Lower lobe of right lung (tissue), 2 donors: Measurements from ENCODE around the gene WIPI1. TPM values are rescaled to one million over a fixed set of nuclear protein-coding genes. Genes with fewer than 3 reads are reported as not detected.
"Not testable (repeated sequence)": the region's sequence is repeated elsewhere in the genome, so short reads cannot be mapped to it uniquely, and the experiment has no call there.

ENCODE experiments used
- ATAC-seq, 2 donors: fragments of 200-7000 bp; cut with Tn5 transposase; one replicate each; pipeline ENCODE4 v1.9.1; 2020 to 2022; ENCODE audit warnings: mild to moderate bottlenecking in 2 of 2, moderate library complexity in 2 of 2
- DNase-seq: peaks from one replicate; pipeline ENCODE4 v3.0.0-alpha.2; 2020
- H3K27ac ChIP-seq: fragments of 200-600 bp; one replicate; pipeline ENCODE4 v1.8.0; 2022
- H3K27me3 ChIP-seq: fragments of 200-600 bp; one replicate; pipeline ENCODE4 v1.8.0; 2022; ENCODE audit warnings: low read depth
- H3K36me3 ChIP-seq: fragments of 200-600 bp; one replicate; pipeline ENCODE4 v1.8.0; 2022; ENCODE audit warnings: mild to moderate bottlenecking
- H3K4me1 ChIP-seq: fragments of 200-600 bp; one replicate; pipeline ENCODE4 v1.8.0; 2022
- H3K4me3 ChIP-seq: fragments of 200-600 bp; one replicate; pipeline ENCODE4 v1.8.0; 2022; ENCODE audit warnings: mild to moderate bottlenecking
- H3K9me3 ChIP-seq: fragments of 200-600 bp; one replicate; pipeline ENCODE4 v1.8.0; 2022
- CTCF ChIP-seq: fragments of 200-600 bp; IDR thresholded peaks from one replicate; pipeline ENCODE4 v1.8.0; 2022; ENCODE audit warnings: antibody characterized with exemption, mild to moderate bottlenecking
- intact Hi-C: fragments of 100-400 bp; cut with DNase I; formaldehyde crosslinking; loops from one replicate; pipeline ENCODE4 v1.11.0; 2022
- total RNA-seq: library from RNA; stranded (reverse); fragmentation: NEBNext Ultra II Directional; extraction: Animal tissue kit (Norgen Biotek cat#: 25700); gene quantifications from one replicate; pipeline ENCODE4 v1.2.1, GENCODE V29; 2021
- donor health status: DM: no; HTN: yes; CAD: no; lungs with severe emphysema.

Gene WIPI1
- total RNA-seq, 1 donor from 2014 or later: 37.5 TPM

GRCh38 chr17:68418876-68419275 lies 38.4 kb downstream of the WIPI1 start:
- no peak overlapping the region for H3K27ac ChIP-seq
- H3K9me3 ChIP-seq: no peaks in the 10 kb centered on the region
- H3K36me3 ChIP-seq: peaks cover 46% of the 10 kb centered on the region
- no peak overlapping the region for H3K4me3 ChIP-seq
- H3K27me3 ChIP-seq: no peaks in the 10 kb centered on the region
- no peak for TF ChIP-seq CTCF
- no peak for DNase-seq
- no peaks in the 10 kb centered on the region for H3K4me1 ChIP-seq
- ATAC-seq: no peak
- intact Hi-C loops: no loop called here

DNA sequence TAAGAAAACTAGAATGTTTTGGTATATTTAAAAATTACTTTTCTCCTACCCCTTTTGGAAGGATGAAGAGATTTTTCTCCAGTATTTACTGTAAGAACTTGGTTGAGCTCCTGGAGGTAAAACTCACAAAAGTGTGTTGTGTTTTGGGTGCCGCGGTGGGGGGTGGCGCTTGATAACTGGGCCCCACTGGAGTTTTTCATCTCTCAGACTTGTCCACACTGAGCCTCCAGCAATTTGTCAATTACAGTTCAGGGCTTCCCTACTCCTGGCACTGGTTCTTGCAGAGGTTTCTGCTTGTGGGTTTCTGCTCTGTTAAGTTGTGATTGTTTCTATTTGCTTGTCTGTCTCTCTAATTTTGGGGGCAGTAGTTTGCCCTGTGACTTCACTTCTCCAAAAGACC lies 40.0 kb downstream of the WIPI1 start:
- ATAC-seq (no peak), DNase-seq (no peak)
- H3K4me1 ChIP-seq: no peaks in the 10 kb centered on the region
- H3K27ac ChIP-seq: no peak overlapping the region
- intact Hi-C loops: no loop called here
- no peak overlapping the region for H3K4me3 ChIP-seq
- no peaks in the 10 kb centered on the region for H3K9me3 ChIP-seq
- H3K27me3 ChIP-seq: no peaks in the 10 kb centered on the region
- H3K36me3 ChIP-seq: peaks cover 30% of the 10 kb centered on the region
- no peak for TF ChIP-seq CTCF

- H3K4me1 ChIP-seq, DNase-seq, ATAC-seq, H3K4me3 ChIP-seq, intact Hi-C loops, H3K27ac ChIP-seq, H3K36me3 ChIP-seq, H3K27me3 ChIP-seq, H3K9me3 ChIP-seq: not testable (repeated sequence)
These were observed 42.4 kb downstream of the WIPI1 start for GRCh38 chr17:68414901-68415300.

- H3K4me1 ChIP-seq, H3K36me3 ChIP-seq, intact Hi-C loops, ATAC-seq, H3K9me3 ChIP-seq, H3K27me3 ChIP-seq, H3K27ac ChIP-seq: not testable (repeated sequence)
- H3K4me3 ChIP-seq: peak overlapping the region; percentile 56
- DNase-seq: peak; percentile 71
These were observed 43.4 kb downstream of the WIPI1 start for GRCh38 chr17:68413597-68414560.

GRCh38 chr17:68407656-68408055 lies 49.6 kb downstream of the WIPI1 start:
- H3K4me3 ChIP-seq, H3K27ac ChIP-seq, H3K4me1 ChIP-seq, DNase-seq, H3K27me3 ChIP-seq, intact Hi-C loops, ATAC-seq, H3K36me3 ChIP-seq, H3K9me3 ChIP-seq: not testable (repeated sequence)

DNA sequence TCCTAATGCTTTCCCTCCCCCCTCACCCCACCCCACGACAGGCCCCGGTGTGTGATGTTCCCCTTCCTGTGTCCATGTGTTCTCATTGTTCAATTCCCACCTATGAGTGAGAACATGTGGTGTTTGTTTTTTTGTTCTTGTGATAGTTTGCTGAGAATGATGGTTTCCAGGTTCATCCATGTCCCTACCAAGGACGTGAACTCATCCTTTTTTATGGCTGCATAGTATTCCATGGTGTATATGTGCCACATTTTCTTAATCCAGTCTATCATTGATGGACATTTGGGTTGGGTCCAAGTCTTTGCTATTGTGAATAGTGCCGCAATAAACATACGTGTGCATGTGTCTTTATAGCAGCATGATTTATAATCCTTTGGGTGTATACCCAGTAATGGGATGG lies 53.5 kb downstream of the WIPI1 start:
- H3K4me3 ChIP-seq, H3K27ac ChIP-seq, intact Hi-C loops, DNase-seq, ATAC-seq, H3K27me3 ChIP-seq, H3K36me3 ChIP-seq, H3K9me3 ChIP-seq: not testable (repeated sequence)
- H3K4me1 ChIP-seq: peaks cover 13% of the 10 kb centered on the region

DNA sequence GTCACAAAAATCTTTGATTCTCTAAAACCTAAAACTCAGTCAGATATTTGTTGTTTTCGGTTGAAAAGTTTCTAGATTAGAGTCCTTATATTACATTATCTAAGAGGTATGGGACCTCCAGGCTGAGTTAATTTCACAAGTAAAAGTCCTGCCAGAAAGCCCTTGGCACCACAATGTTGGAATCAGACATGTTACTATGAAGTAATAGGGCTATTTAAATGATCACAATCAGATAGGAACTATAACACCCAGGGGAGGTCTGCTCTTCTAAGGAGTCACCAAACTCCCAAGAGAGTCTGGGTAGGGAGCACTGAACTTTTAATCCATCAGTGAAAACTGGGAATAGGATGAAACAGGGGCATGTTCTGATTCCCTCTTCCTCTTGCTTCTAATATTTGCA lies 54.2 kb downstream of the WIPI1 start:
- no peak for TF ChIP-seq CTCF
- intact Hi-C loops: no loop called here
- Histone ChIP-seq H3K4me1 (peaks cover 18% of the 10 kb centered on the region), H3K27me3 (no peaks in the 10 kb centered on the region), H3K9me3 (peaks cover 10% of the 10 kb centered on the region), H3K27ac (no peak overlapping the region), H3K4me3 (no peak overlapping the region), H3K36me3 (no peaks in the 10 kb centered on the region)
- DNase-seq: no peak
- ATAC-seq: no peak
